Vagina (tissue), 2 donors: ENCODE results near the gene METTL25B. TPM values are rescaled to one million over a fixed set of nuclear protein-coding genes. Genes with fewer than 3 reads are reported as not detected.

Experiments
- DNase-seq, 2 donors: peaks; one replicate each; pipeline ENCODE4 v3.0.0-alpha.2; 2017; ENCODE audit errors: extremely low spot score in 2 of 2
- H3K27ac ChIP-seq: fragments of 200-600 bp; sonication (generic); one replicate; pipeline ENCODE4 v1.5.1; 2019
- H3K27me3 ChIP-seq: fragments of 200-600 bp; sonication (generic); one replicate; pipeline ENCODE4 v1.5.1; 2019
- H3K36me3 ChIP-seq, 2 donors: fragments of 200-600 bp; sonication (generic); one replicate each; pipeline ENCODE4 v1.5.1; 2017 to 2019
- H3K4me1 ChIP-seq: fragments of 200-600 bp; sonication (generic); one replicate; pipeline ENCODE4 v1.5.1; 2019
- H3K4me3 ChIP-seq, 2 donors: fragments of 200-600 bp; sonication (generic); 1 replicate in 1 of 2; 2 replicates in 1 of 2; pipeline ENCODE4 v1.5.1; 2016 to 2019
- H3K9me3 ChIP-seq: fragments of 200-600 bp; sonication (generic); one replicate; pipeline ENCODE4 v1.5.1; 2019
- POLR2A ChIP-seq, 2 donors: fragments of 450-650 bp; IDR thresholded peaks; one replicate each; pipeline ENCODE4 v1.6.1; 2017; ENCODE audit warnings: antibody characterized with exemption in 2 of 2, mild to moderate bottlenecking in 2 of 2, moderate library complexity in 2 of 2
- POLR2AphosphoS5 ChIP-seq, 2 donors: sonication (generic); formaldehyde crosslinking; IDR thresholded peaks; one replicate each; pipeline ENCODE4 v1.9.0; 2017; ENCODE audit warnings: antibody characterized with exemption in 2 of 2, mild to moderate bottlenecking in 2 of 2, low read depth in 1 of 2; ENCODE audit not compliant: insufficient read depth in 1 of 2
- intact Hi-C: fragments of 100-400 bp; cut with DNase I; formaldehyde crosslinking; loops from one replicate; pipeline ENCODE4 v1.15.1; 2023
- total RNA-seq: library from RNA; depleted of rRNA; stranded (reverse); fragments of >200 nt; gene quantifications from one replicate; pipeline ENCODE4 v1.2.3, GENCODE V29; 2016
- TF ChIP-seq, protein P1 (sequence below), 3 experiments: fragments of 450-650 bp in 2 of 3; fragments of 200-600 bp in 1 of 3; sonication (generic) in 1 of 3; IDR thresholded peaks; one replicate each; pipeline ENCODE4 v1.5.1; 2017 to 2019; ENCODE audit warnings: antibody characterized with exemption in 3 of 3, mild to moderate bottlenecking in 2 of 3, moderate library complexity in 2 of 3

Gene METTL25B
- total RNA-seq, 1 donor from 2014 or later: 17.7 TPM

DNA sequence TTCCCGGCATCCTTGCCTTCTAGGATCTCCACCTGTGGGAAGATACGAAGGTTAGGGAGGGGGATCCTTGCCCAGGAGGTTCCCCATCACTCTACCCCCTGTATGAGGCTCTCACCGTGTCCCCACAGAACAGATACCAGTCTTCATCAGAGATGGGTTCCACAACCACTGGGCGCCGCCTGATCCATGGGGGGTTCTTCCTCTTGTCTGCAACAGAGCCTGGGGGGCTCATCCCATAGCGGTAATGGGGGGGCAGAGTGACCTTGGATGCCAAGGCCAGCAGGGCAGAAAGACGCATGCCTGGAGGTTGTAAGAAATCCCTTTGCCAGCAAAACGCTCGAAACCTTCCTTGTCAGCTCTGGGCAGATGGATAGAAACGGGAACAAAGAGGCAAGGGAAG, 10.1 kb downstream of the METTL25B start:
- peaks cover 0 to 31% of the 10 kb centered on the region in 2 donors for H3K36me3 ChIP-seq
- intact Hi-C loops: no loop called here
- no peak for TF ChIP-seq POLR2A (IDR thresholded peaks at IDR 0.05)
- TF ChIP-seq, protein P1, sequence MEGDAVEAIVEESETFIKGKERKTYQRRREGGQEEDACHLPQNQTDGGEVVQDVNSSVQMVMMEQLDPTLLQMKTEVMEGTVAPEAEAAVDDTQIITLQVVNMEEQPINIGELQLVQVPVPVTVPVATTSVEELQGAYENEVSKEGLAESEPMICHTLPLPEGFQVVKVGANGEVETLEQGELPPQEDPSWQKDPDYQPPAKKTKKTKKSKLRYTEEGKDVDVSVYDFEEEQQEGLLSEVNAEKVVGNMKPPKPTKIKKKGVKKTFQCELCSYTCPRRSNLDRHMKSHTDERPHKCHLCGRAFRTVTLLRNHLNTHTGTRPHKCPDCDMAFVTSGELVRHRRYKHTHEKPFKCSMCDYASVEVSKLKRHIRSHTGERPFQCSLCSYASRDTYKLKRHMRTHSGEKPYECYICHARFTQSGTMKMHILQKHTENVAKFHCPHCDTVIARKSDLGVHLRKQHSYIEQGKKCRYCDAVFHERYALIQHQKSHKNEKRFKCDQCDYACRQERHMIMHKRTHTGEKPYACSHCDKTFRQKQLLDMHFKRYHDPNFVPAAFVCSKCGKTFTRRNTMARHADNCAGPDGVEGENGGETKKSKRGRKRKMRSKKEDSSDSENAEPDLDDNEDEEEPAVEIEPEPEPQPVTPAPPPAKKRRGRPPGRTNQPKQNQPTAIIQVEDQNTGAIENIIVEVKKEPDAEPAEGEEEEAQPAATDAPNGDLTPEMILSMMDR (IDR thresholded peaks at IDR 0.05): no peak
- TF ChIP-seq POLR2AphosphoS5 (IDR thresholded peaks at IDR 0.05; ENCODE audit: insufficient read depth in 1 of 2, low read depth in 1 of 2): no peak

DNA sequence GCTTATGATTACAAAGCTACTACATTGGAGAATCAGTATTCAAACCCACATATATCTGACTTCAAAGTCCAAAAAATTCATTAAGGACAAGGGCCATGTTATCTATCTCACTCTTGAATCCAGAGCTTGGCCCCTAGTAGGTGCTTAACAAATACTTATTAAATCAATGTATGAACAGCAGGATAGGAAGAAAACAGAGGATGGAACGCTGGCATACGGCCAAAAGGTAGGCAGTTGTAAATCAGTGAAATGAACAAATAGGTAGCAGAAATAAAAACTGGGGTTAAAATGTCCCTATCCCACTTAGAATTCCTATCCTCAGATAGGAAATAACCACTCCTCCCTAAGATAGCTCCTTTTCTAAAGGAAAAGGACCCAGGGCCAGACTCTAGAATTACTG, 10.6 kb downstream of the METTL25B start:
- no peak overlapping the region for H3K4me3 ChIP-seq
- TF ChIP-seq, protein P1 (IDR thresholded peaks at IDR 0.05): no peak
- TF ChIP-seq POLR2A (IDR thresholded peaks at IDR 0.05) (no peak), POLR2AphosphoS5 (IDR thresholded peaks at IDR 0.05; ENCODE audit: insufficient read depth in 1 of 2, low read depth in 1 of 2) (no peak)
- no peaks in the 10 kb centered on the region for H3K27me3 ChIP-seq
- intact Hi-C loops: no loop called here
- H3K36me3 ChIP-seq: peaks cover 0 to 36% of the 10 kb centered on the region in 2 donors
- no peak for DNase-seq
- peaks cover 21% of the 10 kb centered on the region for H3K4me1 ChIP-seq
- no peak overlapping the region for H3K27ac ChIP-seq
- H3K9me3 ChIP-seq: no peaks in the 10 kb centered on the region

More for the DNA sequence above, 10.1 kb downstream of the METTL25B start:
- H3K27ac ChIP-seq: no peak overlapping the region
- H3K27me3 ChIP-seq: no peaks in the 10 kb centered on the region
- peaks cover 21% of the 10 kb centered on the region for H3K4me1 ChIP-seq
- no peak overlapping the region for H3K4me3 ChIP-seq
- no peaks in the 10 kb centered on the region for H3K9me3 ChIP-seq
- DNase-seq: no peak

DNA sequence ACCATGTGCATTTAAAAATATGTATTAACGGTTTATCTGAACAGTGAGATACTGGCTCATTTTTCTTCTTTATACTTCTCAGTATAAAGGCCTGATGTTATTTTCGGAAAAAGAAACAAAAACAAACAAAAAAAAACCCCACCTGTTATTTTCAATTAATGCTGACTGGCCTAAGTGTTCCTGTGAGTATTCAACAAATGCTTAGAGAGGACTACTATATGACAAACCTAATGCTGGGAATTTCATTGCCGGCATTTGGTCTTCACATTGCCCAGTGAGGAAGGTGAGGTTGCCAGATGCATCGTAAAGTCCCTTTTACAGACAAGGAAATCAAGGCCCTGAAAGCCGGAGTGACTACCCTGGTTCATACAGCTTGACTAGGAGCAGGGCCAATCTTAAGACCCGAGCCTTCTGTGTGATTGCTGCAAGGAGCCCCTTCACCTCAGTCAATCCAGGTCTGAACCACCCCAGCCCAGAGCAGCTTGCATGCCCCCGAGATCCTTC, 12.0 kb downstream of the METTL25B start:
- DNase-seq: no peak
- no peak for TF ChIP-seq POLR2AphosphoS5 (IDR thresholded peaks at IDR 0.05; ENCODE audit: insufficient read depth in 1 of 2, low read depth in 1 of 2)
- TF ChIP-seq POLR2A (IDR thresholded peaks at IDR 0.05): no peak
- TF ChIP-seq, protein P1 (IDR thresholded peaks at IDR 0.05): no peak
- peaks cover 28% of the 10 kb centered on the region for H3K4me1 ChIP-seq
- no peaks in the 10 kb centered on the region for H3K9me3 ChIP-seq
- peak overlapping the region; percentile 80 for H3K27ac ChIP-seq
- intact Hi-C loops: no loop called here
- peaks cover 0 to 43% of the 10 kb centered on the region in 2 donors for H3K36me3 ChIP-seq
- no peaks in the 10 kb centered on the region for H3K27me3 ChIP-seq
- H3K4me3 ChIP-seq: peak overlapping the region; percentile 55 to 57

DNA sequence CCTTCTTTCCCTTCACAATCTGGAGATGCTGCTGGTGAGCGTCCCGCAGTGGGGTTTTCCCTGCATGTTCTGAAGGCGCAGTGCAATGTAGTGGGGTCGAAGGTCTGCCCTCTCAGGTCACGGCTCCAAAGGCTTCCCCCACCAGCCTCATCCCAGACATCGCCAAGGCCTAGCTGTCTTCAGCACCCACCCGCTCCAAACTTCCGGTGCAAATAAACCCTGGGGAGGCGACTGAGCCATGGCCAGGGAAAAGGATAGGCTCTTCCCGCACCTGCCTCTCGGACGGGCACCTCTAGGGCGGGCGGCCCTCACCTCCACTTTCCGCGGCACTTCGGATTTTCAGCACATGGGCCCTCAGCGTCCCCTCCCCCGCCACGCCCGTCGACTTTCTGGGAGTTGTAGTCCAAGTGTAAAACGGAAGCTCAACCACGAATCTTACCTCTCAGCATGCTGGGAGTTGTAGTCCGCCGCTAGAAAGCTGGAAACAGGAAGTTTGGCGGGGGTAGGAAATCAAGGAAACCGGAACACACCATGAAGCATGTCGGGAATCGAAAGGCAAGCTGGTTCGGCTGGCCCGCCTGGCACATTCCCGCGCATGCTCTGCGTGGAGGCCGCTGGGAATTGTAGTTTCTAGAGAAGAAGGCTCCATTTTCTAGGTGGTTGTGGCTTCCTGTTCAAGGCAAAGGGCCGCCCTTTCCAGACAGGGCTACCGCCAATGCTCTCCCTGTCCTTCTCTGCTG, 12.6 kb downstream of the METTL25B start, which contains the start of gene MRPL24:
Gene MRPL24, minus strand, starts transcription at position 348 of the 740 bp plus-strand sequence. CDS start 2,384 bp downstream, outside the sequence.
- Histone ChIP-seq H3K36me3 (peaks cover 0 to 43% of the 10 kb centered on the region in 2 donors), H3K27me3 (no peaks in the 10 kb centered on the region), H3K27ac (peak within 1 kb of the TSS; percentile 80), H3K9me3 (no peaks in the 10 kb centered on the region), H3K4me3 (peak within 1 kb of the TSS; percentile 55 to 57), H3K4me1 (peaks cover 34% of the 10 kb centered on the region)
- DNase-seq: peak; percentile 98 to 100
- TF ChIP-seq POLR2AphosphoS5 (IDR thresholded peaks at IDR 0.05; ENCODE audit: insufficient read depth in 1 of 2, low read depth in 1 of 2) (peak; percentile 87 to 100), POLR2A (IDR thresholded peaks at IDR 0.05) (no peak)
- intact Hi-C loops: no loop called here

DNA sequence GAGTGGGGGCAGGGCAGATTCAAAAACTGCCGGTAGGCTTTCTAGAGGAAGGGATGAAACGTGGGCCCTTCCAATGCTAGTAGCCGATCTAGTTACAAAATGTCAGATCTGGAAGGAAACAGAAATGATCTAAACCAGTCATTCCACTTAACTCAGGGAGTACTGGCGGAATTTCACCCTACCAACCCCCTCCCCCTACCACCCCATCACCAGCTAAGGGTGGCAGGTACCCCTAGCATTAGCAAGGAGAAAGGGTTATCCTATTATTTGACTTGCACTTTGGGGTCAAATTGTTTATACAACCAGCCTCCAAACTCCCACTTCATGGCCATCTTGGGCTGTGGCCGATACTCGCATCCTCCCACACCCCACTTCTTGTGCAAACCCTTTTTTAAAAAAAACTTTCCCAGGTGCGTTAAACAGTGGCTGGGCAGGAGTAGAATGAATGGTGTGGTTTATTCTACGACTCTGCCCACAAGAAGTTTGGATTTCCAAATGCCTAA, 13.3 kb downstream of the METTL25B start:
- Histone ChIP-seq H3K9me3 (no peaks in the 10 kb centered on the region), H3K36me3 (peaks cover 0 to 40% of the 10 kb centered on the region in 2 donors), H3K27ac (peak overlapping the region; percentile 80), H3K4me3 (peak overlapping the region; percentile 35 to 55), H3K4me1 (peaks cover 40% of the 10 kb centered on the region), H3K27me3 (no peaks in the 10 kb centered on the region)
- DNase-seq: no peak
- TF ChIP-seq, protein P1 (IDR thresholded peaks at IDR 0.05): no peak
- TF ChIP-seq POLR2A (IDR thresholded peaks at IDR 0.05): no peak
- TF ChIP-seq POLR2AphosphoS5 (IDR thresholded peaks at IDR 0.05; ENCODE audit: insufficient read depth in 1 of 2, low read depth in 1 of 2): no peak
- intact Hi-C loops: no loop called here
